Caco-2 (cell line): ENCODE results near the gene AOPEP. TPM values are rescaled to one million over a fixed set of nuclear protein-coding genes. Genes with fewer than 3 reads are reported as not detected.

ENCODE experiments used
- BruUV-seq: library from RNA; stranded (reverse); fragments of 400-500 nt; replicated peaks from 2 replicates; lab custom pipeline; 2021; lab: Mats Ljungman, UMichigan
- CTCF ChIA-PET: fragments of 300-600 bp; sonication (Branson Sonifier 250); formaldehyde crosslinking; loops from one replicate; lab custom pipeline; 2022; ENCODE audit warnings: antibody characterized with exemption; lab: Charles Lee
- POLR2A ChIA-PET: fragments of 300-600 bp; sonication (Branson Sonifier 250); formaldehyde crosslinking; loops from one replicate; lab custom pipeline; 2022; ENCODE audit warnings: antibody characterized with exemption; lab: Charles Lee
- DNase-seq, 2 experiments: peaks; one replicate each; pipeline versions ENCODE4 v3.0.0 to v3.0.0-alpha.2; 2020 to 2022
- H3K27me3 ChIP-seq: replicated peaks from 2 replicates; pipeline ENCODE4 v1.6.0; 2011; ENCODE audit warnings: low read length; ENCODE audit not compliant: control insufficient read depth, insufficient read depth
- H3K36me3 ChIP-seq: 2 replicates; pipeline ENCODE4 v1.5.1; 2011; ENCODE audit warnings: low read length; ENCODE audit not compliant: control insufficient read depth, insufficient read depth
- H3K4me1 ChIP-seq: fragments of 250-450 bp; sonication (Bioruptor Pico); 2 replicates; pipeline ENCODE4 v1.5.1; 2020; ENCODE audit warnings: mild to moderate bottlenecking
- H3K4me3 ChIP-seq: 2 replicates; pipeline ENCODE4 v1.5.1; 2011; ENCODE audit warnings: low read depth, mild to moderate bottlenecking, control low read depth, low read length
- H3K9me3 ChIP-seq: fragments of 250-450 bp; sonication (Bioruptor Pico); 2 replicates; pipeline ENCODE4 v1.5.1; 2020; ENCODE audit warnings: mild to moderate bottlenecking, moderate library complexity
- H3K27ac Mint-ChIP-seq: one replicate; pipeline ENCODE4 v1.8.0; 2022; ENCODE audit warnings: mixed read lengths; ENCODE audit not compliant: unreplicated experiment
- H3K27me3 Mint-ChIP-seq: one replicate; pipeline ENCODE4 v1.8.0; 2022; ENCODE audit warnings: mixed read lengths; ENCODE audit not compliant: insufficient read depth, unreplicated experiment
- H3K36me3 Mint-ChIP-seq: one replicate; pipeline ENCODE4 v1.8.0; 2022; ENCODE audit warnings: mild to moderate bottlenecking, mixed read lengths; ENCODE audit not compliant: insufficient read depth, unreplicated experiment
- H3K4me1 Mint-ChIP-seq: one replicate; pipeline ENCODE4 v1.8.0; 2022; ENCODE audit warnings: low read depth, mixed read lengths; ENCODE audit not compliant: unreplicated experiment
- H3K4me3 Mint-ChIP-seq: one replicate; pipeline ENCODE4 v1.8.0; 2022; ENCODE audit warnings: mild to moderate bottlenecking, moderate library complexity, mixed read lengths; ENCODE audit not compliant: unreplicated experiment
- H3K9me3 Mint-ChIP-seq: one replicate; pipeline ENCODE4 v1.8.0; 2022; ENCODE audit warnings: mixed read lengths; ENCODE audit not compliant: unreplicated experiment
- intact Hi-C: fragments of 100-400 bp; cut with micrococcal nuclease; formaldehyde crosslinking; loops from one replicate; pipeline ENCODE4 v1.10.0; 2022; ENCODE audit not compliant: unreplicated experiment
- total RNA-seq: library from RNA; stranded (reverse); gene quantifications from 2 replicates; pipeline ENCODE4 v1.2.3, GENCODE V29; 2022
- TF ChIP-seq, protein P1 (sequence below), 2 experiments: fragments of 200-600 bp in 1 of 2; IDR thresholded peaks; 1 replicate in 1 of 2; 2 replicates in 1 of 2; pipeline versions ENCODE4 v1.5.1 to v1.8.0; 2011 to 2022; ENCODE audit warnings: antibody characterized with exemption in 1 of 2, control low read depth in 1 of 2, inconsistent platforms in 1 of 2, low read depth in 1 of 2, low read length in 1 of 2, mild to moderate bottlenecking in 1 of 2, moderate library complexity in 1 of 2; ENCODE audit not compliant: insufficient read depth in 1 of 2, severe bottlenecking in 1 of 2, unreplicated experiment in 1 of 2

The AOPEP gene
- total RNA-seq, 1 experiment from 2014 or later = 63.3 TPM

DNA sequence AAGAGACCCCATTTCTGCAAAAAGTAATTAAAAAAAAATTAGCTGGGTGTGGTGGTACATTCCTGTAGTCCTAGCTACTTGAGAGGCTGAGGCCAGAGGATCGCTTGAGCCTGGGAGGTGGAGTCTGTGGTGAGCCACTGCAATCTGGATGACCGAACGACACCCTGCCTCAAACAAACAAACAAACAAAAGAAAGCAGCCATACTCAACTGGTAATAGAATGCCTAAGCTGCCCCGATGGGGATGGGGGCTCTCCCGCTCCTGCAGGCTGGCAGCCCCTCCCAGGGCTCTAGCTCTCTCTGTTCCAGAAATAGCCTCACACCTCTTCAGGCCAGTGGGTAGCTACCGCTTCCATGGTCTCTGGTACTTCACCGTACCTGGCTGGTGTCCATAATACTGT is 349.2 kb downstream of the AOPEP start:
- TF ChIP-seq, protein P1, sequence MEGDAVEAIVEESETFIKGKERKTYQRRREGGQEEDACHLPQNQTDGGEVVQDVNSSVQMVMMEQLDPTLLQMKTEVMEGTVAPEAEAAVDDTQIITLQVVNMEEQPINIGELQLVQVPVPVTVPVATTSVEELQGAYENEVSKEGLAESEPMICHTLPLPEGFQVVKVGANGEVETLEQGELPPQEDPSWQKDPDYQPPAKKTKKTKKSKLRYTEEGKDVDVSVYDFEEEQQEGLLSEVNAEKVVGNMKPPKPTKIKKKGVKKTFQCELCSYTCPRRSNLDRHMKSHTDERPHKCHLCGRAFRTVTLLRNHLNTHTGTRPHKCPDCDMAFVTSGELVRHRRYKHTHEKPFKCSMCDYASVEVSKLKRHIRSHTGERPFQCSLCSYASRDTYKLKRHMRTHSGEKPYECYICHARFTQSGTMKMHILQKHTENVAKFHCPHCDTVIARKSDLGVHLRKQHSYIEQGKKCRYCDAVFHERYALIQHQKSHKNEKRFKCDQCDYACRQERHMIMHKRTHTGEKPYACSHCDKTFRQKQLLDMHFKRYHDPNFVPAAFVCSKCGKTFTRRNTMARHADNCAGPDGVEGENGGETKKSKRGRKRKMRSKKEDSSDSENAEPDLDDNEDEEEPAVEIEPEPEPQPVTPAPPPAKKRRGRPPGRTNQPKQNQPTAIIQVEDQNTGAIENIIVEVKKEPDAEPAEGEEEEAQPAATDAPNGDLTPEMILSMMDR (IDR thresholded peaks at IDR 0.05; ENCODE audit: insufficient read depth in 1 of 2, low read depth in 1 of 2, low read length in 1 of 2, severe bottlenecking in 1 of 2, unreplicated experiment in 1 of 2) = no peak
- Histone ChIP-seq H3K9me3 (no peaks in the 10 kb centered on the region), H3K27me3 (no peaks in the 10 kb centered on the region), H3K36me3 (peaks cover 1% of the 10 kb centered on the region), H3K4me1 (peaks cover 39% of the 10 kb centered on the region), H3K4me3 (no peak overlapping the region)
- intact Hi-C loops = loop anchor here (10.0 kb wide), 1 partner anchor 291 kb away; no protein-coding TSS in a partner anchor
- Mint-ChIP-seq H3K9me3 (no peaks in the 10 kb centered on the region), H3K4me1 (peaks cover 43% of the 10 kb centered on the region), H3K27ac (no peak overlapping the region), H3K4me3 (no peak overlapping the region), H3K36me3 (peaks cover 84% of the 10 kb centered on the region), H3K27me3 (no peaks in the 10 kb centered on the region)
- ChIA-PET CTCF (interaction anchor here (0.7 kb wide), 1 partner anchor 130 kb away, joined by 3 read pairs; no protein-coding TSS in a partner anchor), POLR2A (no interaction called here)
- DNase-seq = no peak
- BruUV-seq = no TSS peak

DNA sequence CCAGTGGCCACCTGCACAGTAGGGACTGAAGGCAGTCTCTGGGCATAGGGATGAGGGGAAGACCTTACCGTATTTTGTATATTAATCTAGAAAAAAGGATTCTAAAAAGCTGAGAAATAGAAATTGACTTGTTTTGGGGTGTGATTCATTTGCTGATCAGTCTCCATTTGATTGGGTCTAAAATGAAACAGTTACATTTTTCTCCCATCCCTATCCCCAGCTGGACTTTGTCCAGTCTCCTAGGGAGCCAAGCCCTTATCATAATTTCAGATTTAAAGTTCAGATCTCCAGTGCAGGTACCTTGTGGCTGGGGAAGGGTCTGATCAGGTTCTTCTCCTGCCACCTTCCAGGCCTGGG is 350.2 kb downstream of the AOPEP start:
- CTCF ChIA-PET = no interaction called here
- peaks cover 88% of the 10 kb centered on the region for H3K36me3 Mint-ChIP-seq
- DNase-seq = no peak
- no peaks in the 10 kb centered on the region for H3K9me3 ChIP-seq
- peaks cover 39% of the 10 kb centered on the region for H3K4me1 ChIP-seq
- intact Hi-C loops = loop anchor here (10.0 kb wide), 1 partner anchor 292 kb away; no protein-coding TSS in a partner anchor
- peaks cover 43% of the 10 kb centered on the region for H3K4me1 Mint-ChIP-seq
- POLR2A ChIA-PET = no interaction called here
- no peaks in the 10 kb centered on the region for H3K27me3 Mint-ChIP-seq
- no peaks in the 10 kb centered on the region for H3K9me3 Mint-ChIP-seq
- no peak overlapping the region for H3K4me3 ChIP-seq
- H3K27me3 ChIP-seq = no peaks in the 10 kb centered on the region
- H3K36me3 ChIP-seq = peaks cover 3% of the 10 kb centered on the region
- TF ChIP-seq, protein P1 (IDR thresholded peaks at IDR 0.05; ENCODE audit: insufficient read depth in 1 of 2, low read depth in 1 of 2, low read length in 1 of 2, severe bottlenecking in 1 of 2, unreplicated experiment in 1 of 2) = no peak
- H3K4me3 Mint-ChIP-seq = no peak overlapping the region
- H3K27ac Mint-ChIP-seq = peak overlapping the region; percentile 72
- BruUV-seq = no TSS peak

DNA sequence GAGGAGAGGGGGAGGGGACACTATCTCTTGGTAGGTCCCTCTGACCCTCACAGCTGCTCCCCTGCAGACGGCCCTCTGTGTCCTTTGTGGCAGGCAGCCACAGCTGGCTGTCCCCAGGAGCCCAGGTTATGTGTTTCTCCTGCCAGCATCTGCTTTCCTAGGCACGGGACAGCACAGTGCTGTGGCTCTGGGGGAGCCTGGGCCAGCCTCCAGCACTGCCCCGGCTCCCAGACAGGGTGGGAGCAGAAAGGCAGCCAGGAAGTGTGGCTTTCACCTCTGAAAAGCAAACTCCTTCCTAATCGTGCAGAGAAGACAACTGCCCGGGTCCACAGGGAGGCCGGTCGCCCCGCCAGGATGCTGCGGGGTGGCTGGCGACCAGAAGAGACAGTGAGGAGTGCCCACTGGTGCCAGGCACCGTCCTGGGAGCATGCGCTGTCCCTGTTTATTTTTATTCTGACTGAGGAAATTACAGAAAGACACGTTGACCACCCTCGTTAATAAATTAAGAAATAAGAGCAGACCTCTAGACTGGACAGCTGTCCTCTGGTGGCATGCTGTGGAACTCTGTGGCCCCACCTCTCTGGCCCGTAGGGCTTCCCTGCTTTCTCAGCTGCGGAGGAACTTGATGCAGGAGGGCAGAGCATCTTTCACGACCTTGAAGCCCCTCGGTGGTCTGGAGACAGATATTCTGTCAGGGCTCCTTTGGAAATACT is 350.7 kb downstream of the AOPEP start:
- no peak for DNase-seq
- no peak overlapping the region for H3K4me3 Mint-ChIP-seq
- Histone ChIP-seq H3K9me3 (no peaks in the 10 kb centered on the region), H3K4me1 (peaks cover 39% of the 10 kb centered on the region), H3K36me3 (peaks cover 5% of the 10 kb centered on the region), H3K4me3 (no peak overlapping the region), H3K27me3 (no peaks in the 10 kb centered on the region)
- no TSS peak for BruUV-seq
- TF ChIP-seq, protein P1 (IDR thresholded peaks at IDR 0.05; ENCODE audit: insufficient read depth in 1 of 2, low read depth in 1 of 2, low read length in 1 of 2, severe bottlenecking in 1 of 2, unreplicated experiment in 1 of 2) = no peak
- ChIA-PET POLR2A (no interaction called here), CTCF (interaction anchor here (0.6 kb wide), 1 partner anchor 174 kb away, joined by 3 read pairs; no protein-coding TSS in a partner anchor)
- no peaks in the 10 kb centered on the region for H3K9me3 Mint-ChIP-seq
- no peaks in the 10 kb centered on the region for H3K27me3 Mint-ChIP-seq
- H3K4me1 Mint-ChIP-seq = peaks cover 43% of the 10 kb centered on the region
- intact Hi-C loops = loop anchor here (10.0 kb wide), 1 partner anchor 292 kb away; no protein-coding TSS in a partner anchor
- H3K36me3 Mint-ChIP-seq = peaks cover 88% of the 10 kb centered on the region
- peak overlapping the region; percentile 72 for H3K27ac Mint-ChIP-seq
